HG03103 (cell line): ENCODE results near the gene GNB1L.

Experiments used
- ATAC-seq: cut with Tn5 transposase; IDR thresholded peaks from one replicate; pipeline ENCODE4 v1.9.1; 2021; ENCODE audit warnings: low read depth; ENCODE audit not compliant: unreplicated experiment

The GNB1L gene

GRCh38 chr22:19877626-19878339 is 23.1 kb upstream of the GNB1L start:
- no peak for ATAC-seq

GRCh38 chr22:19876941-19877625 is 22.4 kb upstream of the GNB1L start:
- ATAC-seq, result no peak

GRCh38 chr22:19876314-19876940 is 21.8 kb upstream of the GNB1L start:
- no peak for ATAC-seq

- no peak for ATAC-seq
Measured at GRCh38 chr22:19875531-19876313, 21.0 kb upstream of the GNB1L start.

- ATAC-seq, result no peak
Measured at GRCh38 chr22:19875061-19875530, 20.4 kb upstream of the GNB1L start.

- no peak for ATAC-seq
Measured at GRCh38 chr22:19874307-19875060, 19.8 kb upstream of the GNB1L start.

- ATAC-seq, result no peak
Measured at GRCh38 chr22:19873960-19874306, 19.3 kb upstream of the GNB1L start.

- no peak for ATAC-seq
Measured at GRCh38 chr22:19873138-19873959, 18.7 kb upstream of the GNB1L start.

GRCh38 chr22:19872779-19873137 is 18.1 kb upstream of the GNB1L start:
- ATAC-seq, result no peak

GRCh38 chr22:19871845-19872778 is 17.4 kb upstream of the GNB1L start:
- no peak for ATAC-seq

- ATAC-seq, result no peak
Measured at GRCh38 chr22:19871023-19871844, 16.6 kb upstream of the GNB1L start.

GRCh38 chr22:19870153-19871022 is 15.7 kb upstream of the GNB1L start:
- ATAC-seq, result no peak

- ATAC-seq, result no peak
Measured at GRCh38 chr22:19869497-19870152, 15.0 kb upstream of the GNB1L start.

GRCh38 chr22:19868773-19869471 is 14.2 kb upstream of the GNB1L start:
- ATAC-seq, result no peak

- no peak for ATAC-seq
Measured at GRCh38 chr22:19868333-19868732, 13.7 kb upstream of the GNB1L start.

- ATAC-seq, result no peak
Measured at GRCh38 chr22:19867617-19868016, 12.9 kb upstream of the GNB1L start.
